ENCODE results near the gene GNG7.
A peak's percentile ranks its signal among the peaks of the same experiment; 100 is the strongest.
"Not testable (repeated sequence)": the region's sequence is repeated elsewhere in the genome, so short reads cannot be mapped to it uniquely, and the experiment has no call there.

The GNG7 gene

DNA sequence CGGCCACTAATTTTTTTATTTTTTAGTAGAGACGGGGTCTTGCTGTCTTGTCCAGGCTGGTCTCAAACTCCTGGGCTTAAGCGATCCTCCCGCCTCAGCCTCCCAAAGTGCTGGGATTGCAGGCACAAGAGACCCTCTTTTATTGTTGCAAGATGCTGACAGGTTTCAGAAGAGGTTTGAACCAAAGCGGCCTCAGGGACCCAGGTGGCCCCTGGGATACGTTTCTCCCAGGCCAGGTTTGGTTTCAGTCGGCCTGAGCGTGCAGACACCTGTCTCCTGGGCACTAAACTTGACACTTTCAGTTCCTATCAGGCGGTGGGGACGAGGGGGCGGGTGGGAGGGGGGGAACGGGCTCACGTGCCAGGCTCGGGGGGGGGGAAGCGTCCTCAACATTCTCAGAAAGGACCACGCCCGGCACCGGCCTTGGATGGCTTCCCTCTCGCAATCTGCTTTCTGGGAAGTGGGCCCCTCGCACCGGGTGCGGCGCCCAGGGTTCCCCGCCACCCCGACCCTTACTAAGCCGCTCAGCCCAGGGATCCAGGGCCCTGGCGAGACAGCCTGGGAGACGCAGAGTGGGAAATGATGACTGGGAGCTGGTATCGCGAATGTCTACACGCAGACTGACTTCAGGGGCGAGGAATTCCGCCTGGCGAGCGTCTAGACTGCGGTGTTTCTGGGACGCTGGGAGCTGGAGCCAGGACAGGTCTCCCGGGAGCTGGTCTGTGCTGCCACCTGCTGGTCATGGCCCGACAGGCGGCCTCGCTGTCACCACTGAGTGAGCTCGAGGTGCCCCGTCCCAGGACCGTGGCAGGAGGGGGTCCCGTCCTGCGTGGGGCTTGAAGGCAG is 91.6 kb downstream of the GNG7 start:
- POLR2A ChIA-PET: interaction anchor here (0.5 to 2.1 kb wide), 2 partner anchors 135 to 869 kb away, joined by 6 to 19 read pairs; partner anchors contain the start of gene GADD45B
- DNase-seq: peak; percentile 69 to 76 (median 71)
- no peaks in the 10 kb centered on the region for H3K27me3 ChIP-seq (replicated peaks in 2 of 5; ENCODE audit: control insufficient read depth in 4 of 5, insufficient read depth in 5 of 5, low read length in 4 of 5)
- H3K4me1 ChIP-seq (ENCODE audit: control extremely low read depth in 1 of 4, control insufficient read depth in 4 of 4, insufficient read depth in 4 of 4, low read length in 3 of 4): peaks cover 0 to 40% (median 31%) of the 10 kb centered on the region in 4 experiments
- peaks cover 0 to 4% (median 4%) of the 10 kb centered on the region in 5 experiments for H3K9me3 ChIP-seq (ENCODE audit: control extremely low read depth in 1 of 5, control insufficient read depth in 4 of 5, insufficient read depth in 2 of 5, low read depth in 1 of 5, low read length in 4 of 5)
- H3K36me3 ChIP-seq (ENCODE audit: control insufficient read depth in 4 of 4, insufficient read depth in 4 of 4, low read length in 3 of 4): no peaks in the 10 kb centered on the region
- H3K4me3 ChIP-seq (ENCODE audit: control insufficient read depth in 1 of 7, extremely low read depth in 1 of 7, insufficient read depth in 4 of 7, low read depth in 2 of 7, low read length in 6 of 7): peak overlapping the region; percentile 11 to 87 (median 64)
- WGBS (ENCODE audit: insufficient coverage): 14% methylated on average over 22 of the region's 46 CpGs
- CTCF ChIA-PET: interaction anchor here (0.6 to 3.7 kb wide), 25 partner anchors 9 to 285 kb away, joined by 3 to 35 read pairs (median 4); partner anchors contain the start of gene GADD45B
- no peak overlapping the region for H3K27ac ChIP-seq (ENCODE audit: insufficient read depth in 1 of 2, low read depth in 1 of 2, low read length in 2 of 2, poor library complexity in 1 of 2, severe bottlenecking in 2 of 2)

GRCh38 chr19:2609389-2610116 is 92.9 kb downstream of the GNG7 start:
- CTCF ChIA-PET: interaction anchor here (0.9 to 3.7 kb wide), 10 partner anchors 9 to 216 kb away, joined by 3 to 35 read pairs (median 4); no protein-coding TSS in a partner anchor
- H3K36me3 ChIP-seq (ENCODE audit: control insufficient read depth in 4 of 4, insufficient read depth in 4 of 4, low read length in 3 of 4): peaks cover 0 to 2% (median 0%) of the 10 kb centered on the region in 4 experiments
- H3K27ac ChIP-seq (ENCODE audit: insufficient read depth in 1 of 2, low read depth in 1 of 2, low read length in 2 of 2, poor library complexity in 1 of 2, severe bottlenecking in 2 of 2): no peak overlapping the region
- H3K4me1 ChIP-seq (ENCODE audit: control extremely low read depth in 1 of 4, control insufficient read depth in 4 of 4, insufficient read depth in 4 of 4, low read length in 3 of 4): peaks cover 0 to 35% (median 26%) of the 10 kb centered on the region in 4 experiments
- H3K27me3 ChIP-seq (replicated peaks in 2 of 5; ENCODE audit: control insufficient read depth in 4 of 5, insufficient read depth in 5 of 5, low read length in 4 of 5): no peaks in the 10 kb centered on the region
- DNase-seq: no peak
- H3K4me3 ChIP-seq (ENCODE audit: control insufficient read depth in 1 of 7, extremely low read depth in 1 of 7, insufficient read depth in 4 of 7, low read depth in 2 of 7, low read length in 6 of 7): no peak overlapping the region
- peaks cover 0 to 2% (median under 1%) of the 10 kb centered on the region in 5 experiments for H3K9me3 ChIP-seq (ENCODE audit: control extremely low read depth in 1 of 5, control insufficient read depth in 4 of 5, insufficient read depth in 2 of 5, low read depth in 1 of 5, low read length in 4 of 5)
- POLR2A ChIA-PET: interaction anchor here (0.7 to 2.1 kb wide), 2 partner anchors 130 to 133 kb away, joined by 3 to 19 read pairs; partner anchors contain the start of gene GADD45B
- 79% methylated on average over 13 of the region's 20 CpGs for WGBS (ENCODE audit: insufficient coverage)

GRCh38 chr19:2609034-2609388 is 93.5 kb downstream of the GNG7 start:
- H3K9me3 ChIP-seq (ENCODE audit: control extremely low read depth in 1 of 5, control insufficient read depth in 4 of 5, insufficient read depth in 2 of 5, low read depth in 1 of 5, low read length in 4 of 5); POLR2A ChIA-PET; H3K27ac ChIP-seq (ENCODE audit: insufficient read depth in 1 of 2, low read depth in 1 of 2, low read length in 2 of 2, poor library complexity in 1 of 2, severe bottlenecking in 2 of 2); DNase-seq; H3K27me3 ChIP-seq (replicated peaks in 2 of 5; ENCODE audit: control insufficient read depth in 4 of 5, insufficient read depth in 5 of 5, low read length in 4 of 5); H3K36me3 ChIP-seq (ENCODE audit: control insufficient read depth in 4 of 4, insufficient read depth in 4 of 4, low read length in 3 of 4); H3K4me3 ChIP-seq (ENCODE audit: control insufficient read depth in 1 of 7, extremely low read depth in 1 of 7, insufficient read depth in 4 of 7, low read depth in 2 of 7, low read length in 6 of 7): not testable (repeated sequence)
- CTCF ChIA-PET: interaction anchor here (0.9 to 3.7 kb wide), 6 partner anchors 15 to 216 kb away, joined by 3 to 35 read pairs (median 3); no protein-coding TSS in a partner anchor
- 93% methylated on average over 7 of the region's 7 CpGs for WGBS (ENCODE audit: insufficient coverage)
- H3K4me1 ChIP-seq (ENCODE audit: control extremely low read depth in 1 of 4, control insufficient read depth in 4 of 4, insufficient read depth in 4 of 4, low read length in 3 of 4): peaks cover 0 to 30% (median 23%) of the 10 kb centered on the region in 4 experiments

DNA sequence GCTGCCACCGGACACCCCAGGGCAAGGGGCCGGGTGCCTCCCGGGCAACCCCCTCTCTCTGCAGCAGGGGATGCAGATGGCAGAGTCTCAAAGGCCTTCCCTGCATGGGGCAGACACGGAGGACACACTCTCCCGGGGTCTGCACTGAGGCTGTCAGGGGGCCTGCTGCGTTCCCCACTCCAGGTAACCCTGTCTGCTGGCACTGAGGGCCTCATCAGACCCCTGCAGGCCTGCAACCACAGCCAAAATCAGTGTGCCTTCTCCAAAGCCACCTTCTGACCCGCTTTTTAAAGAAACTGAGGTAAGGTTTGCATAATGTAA is 93.9 kb downstream of the GNG7 start:
- ChIA-PET CTCF (interaction anchor here (0.8 to 3.7 kb wide), 5 partner anchors 15 to 136 kb away, joined by 3 to 35 read pairs (median 3); no protein-coding TSS in a partner anchor), POLR2A (no interaction called here)
- Histone ChIP-seq H3K36me3 (ENCODE audit: control insufficient read depth in 4 of 4, insufficient read depth in 4 of 4, low read length in 3 of 4) (peaks cover 0 to 2% (median 0%) of the 10 kb centered on the region in 4 experiments), H3K27me3 (replicated peaks in 2 of 5; ENCODE audit: control insufficient read depth in 4 of 5, insufficient read depth in 5 of 5, low read length in 4 of 5) (no peaks in the 10 kb centered on the region), H3K9me3 (ENCODE audit: control extremely low read depth in 1 of 5, control insufficient read depth in 4 of 5, insufficient read depth in 2 of 5, low read depth in 1 of 5, low read length in 4 of 5) (no peaks in the 10 kb centered on the region), H3K27ac (ENCODE audit: insufficient read depth in 1 of 2, low read depth in 1 of 2, low read length in 2 of 2, poor library complexity in 1 of 2, severe bottlenecking in 2 of 2) (no peak overlapping the region), H3K4me3 (ENCODE audit: control insufficient read depth in 1 of 7, extremely low read depth in 1 of 7, insufficient read depth in 4 of 7, low read depth in 2 of 7, low read length in 6 of 7) (no peak overlapping the region), H3K4me1 (ENCODE audit: control extremely low read depth in 1 of 4, control insufficient read depth in 4 of 4, insufficient read depth in 4 of 4, low read length in 3 of 4) (peaks cover 0 to 26% (median 19%) of the 10 kb centered on the region in 4 experiments)
- WGBS (ENCODE audit: insufficient coverage): 96% methylated on average over 6 of the region's 7 CpGs
- DNase-seq: no peak

- Histone ChIP-seq H3K4me3 (ENCODE audit: control insufficient read depth in 1 of 7, extremely low read depth in 1 of 7, insufficient read depth in 4 of 7, low read depth in 2 of 7, low read length in 6 of 7) (no peak overlapping the region), H3K4me1 (ENCODE audit: control extremely low read depth in 1 of 4, control insufficient read depth in 4 of 4, insufficient read depth in 4 of 4, low read length in 3 of 4) (peaks cover 0 to 20% (median 13%) of the 10 kb centered on the region in 4 experiments)
- WGBS (ENCODE audit: insufficient coverage): 89% methylated on average over 45 of the region's 47 CpGs
Observed at GRCh38 chr19:2607712-2608601, 94.5 kb downstream of the GNG7 start.

GRCh38 chr19:2606774-2607173 is 95.7 kb downstream of the GNG7 start:
- H3K4me3 ChIP-seq (ENCODE audit: control insufficient read depth in 1 of 7, extremely low read depth in 1 of 7, insufficient read depth in 4 of 7, low read depth in 2 of 7, low read length in 6 of 7); POLR2A ChIA-PET: not testable (repeated sequence)

More at GRCh38 chr19:2607712-2608601, 94.5 kb downstream of the GNG7 start:
- ChIA-PET CTCF (interaction anchor here (0.8 to 1.5 kb wide), 3 partner anchors 29 to 135 kb away, joined by 3 read pairs; no protein-coding TSS in a partner anchor), POLR2A (interaction anchor here (0.6 kb wide), 1 partner anchor 8 kb away, joined by 3 read pairs; no protein-coding TSS in a partner anchor)
- peaks cover 0 to 2% (median 0%) of the 10 kb centered on the region in 4 experiments for H3K36me3 ChIP-seq (ENCODE audit: control insufficient read depth in 4 of 4, insufficient read depth in 4 of 4, low read length in 3 of 4)
- H3K27me3 ChIP-seq (replicated peaks in 2 of 5; ENCODE audit: control insufficient read depth in 4 of 5, insufficient read depth in 5 of 5, low read length in 4 of 5): no peaks in the 10 kb centered on the region
- DNase-seq: no peak
- no peaks in the 10 kb centered on the region for H3K9me3 ChIP-seq (ENCODE audit: control extremely low read depth in 1 of 5, control insufficient read depth in 4 of 5, insufficient read depth in 2 of 5, low read depth in 1 of 5, low read length in 4 of 5)
- no peak overlapping the region for H3K27ac ChIP-seq (ENCODE audit: insufficient read depth in 1 of 2, low read depth in 1 of 2, low read length in 2 of 2, poor library complexity in 1 of 2, severe bottlenecking in 2 of 2)

More at GRCh38 chr19:2606774-2607173, 95.7 kb downstream of the GNG7 start:
- peaks cover 0 to 14% (median 11%) of the 10 kb centered on the region in 4 experiments for H3K4me1 ChIP-seq (ENCODE audit: control extremely low read depth in 1 of 4, control insufficient read depth in 4 of 4, insufficient read depth in 4 of 4, low read length in 3 of 4)
- H3K27me3 ChIP-seq (replicated peaks in 2 of 5; ENCODE audit: control insufficient read depth in 4 of 5, insufficient read depth in 5 of 5, low read length in 4 of 5); H3K27ac ChIP-seq (ENCODE audit: insufficient read depth in 1 of 2, low read depth in 1 of 2, low read length in 2 of 2, poor library complexity in 1 of 2, severe bottlenecking in 2 of 2); H3K36me3 ChIP-seq (ENCODE audit: control insufficient read depth in 4 of 4, insufficient read depth in 4 of 4, low read length in 3 of 4); CTCF ChIA-PET; DNase-seq; H3K9me3 ChIP-seq (ENCODE audit: control extremely low read depth in 1 of 5, control insufficient read depth in 4 of 5, insufficient read depth in 2 of 5, low read depth in 1 of 5, low read length in 4 of 5): not testable (repeated sequence)
- 87% methylated on average over 6 of the region's 9 CpGs for WGBS (ENCODE audit: insufficient coverage)
